GM10266 (cell line): ENCODE measurements around the gene AHNAK.

Experiments used
- DNase-seq: peaks from one replicate; pipeline ENCODE4 v3.0.0; 2012; ENCODE audit errors: extremely low spot score
- CTCF ChIP-seq: IDR thresholded peaks from 2 replicates; pipeline ENCODE4 v1.5.1; 2012; ENCODE audit warnings: mild to moderate bottlenecking, low read depth; ENCODE audit not compliant: control insufficient read depth, insufficient read depth; ENCODE audit errors: missing control alignments

AHNAK gene

GRCh38 chr11:62399878-62400266 is 146.7 kb downstream of the AHNAK start:
- no peak for DNase-seq
- no peak for TF ChIP-seq CTCF

DNA sequence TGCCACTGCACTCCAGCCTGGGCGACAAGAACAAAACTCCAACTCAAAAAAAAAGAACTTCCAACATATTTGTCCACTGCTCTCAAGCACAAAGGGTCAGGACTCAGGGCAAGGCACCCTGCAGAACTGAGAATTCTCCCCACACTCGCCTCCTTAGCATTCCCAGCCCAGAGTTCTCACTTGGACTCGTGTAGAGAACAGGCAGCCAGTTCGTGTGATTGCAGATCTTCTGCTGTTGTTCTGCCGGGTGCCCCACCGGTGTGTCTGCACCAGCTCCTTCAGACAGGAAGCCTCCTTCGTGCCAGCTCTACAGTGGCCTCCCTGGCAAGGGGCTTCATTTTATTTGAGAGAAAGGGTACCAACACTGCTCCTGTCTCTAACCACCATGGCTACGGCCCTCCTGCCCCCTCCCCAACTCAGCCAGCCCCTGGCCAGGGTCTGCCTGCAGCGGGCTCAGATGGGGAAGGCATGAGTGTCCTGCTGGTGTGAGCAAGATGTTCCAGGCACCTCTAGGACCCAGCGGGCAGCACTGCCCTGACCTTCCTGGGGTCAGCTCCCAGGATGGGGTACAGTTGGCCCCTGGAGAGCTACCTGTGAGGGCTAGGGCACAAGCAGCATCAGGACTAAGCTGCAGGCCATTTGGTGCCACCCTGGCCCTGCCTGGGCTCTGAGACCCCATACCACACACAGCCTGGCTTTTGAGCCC is 147.3 kb downstream of the AHNAK start:
- TF ChIP-seq CTCF: no peak

DNA sequence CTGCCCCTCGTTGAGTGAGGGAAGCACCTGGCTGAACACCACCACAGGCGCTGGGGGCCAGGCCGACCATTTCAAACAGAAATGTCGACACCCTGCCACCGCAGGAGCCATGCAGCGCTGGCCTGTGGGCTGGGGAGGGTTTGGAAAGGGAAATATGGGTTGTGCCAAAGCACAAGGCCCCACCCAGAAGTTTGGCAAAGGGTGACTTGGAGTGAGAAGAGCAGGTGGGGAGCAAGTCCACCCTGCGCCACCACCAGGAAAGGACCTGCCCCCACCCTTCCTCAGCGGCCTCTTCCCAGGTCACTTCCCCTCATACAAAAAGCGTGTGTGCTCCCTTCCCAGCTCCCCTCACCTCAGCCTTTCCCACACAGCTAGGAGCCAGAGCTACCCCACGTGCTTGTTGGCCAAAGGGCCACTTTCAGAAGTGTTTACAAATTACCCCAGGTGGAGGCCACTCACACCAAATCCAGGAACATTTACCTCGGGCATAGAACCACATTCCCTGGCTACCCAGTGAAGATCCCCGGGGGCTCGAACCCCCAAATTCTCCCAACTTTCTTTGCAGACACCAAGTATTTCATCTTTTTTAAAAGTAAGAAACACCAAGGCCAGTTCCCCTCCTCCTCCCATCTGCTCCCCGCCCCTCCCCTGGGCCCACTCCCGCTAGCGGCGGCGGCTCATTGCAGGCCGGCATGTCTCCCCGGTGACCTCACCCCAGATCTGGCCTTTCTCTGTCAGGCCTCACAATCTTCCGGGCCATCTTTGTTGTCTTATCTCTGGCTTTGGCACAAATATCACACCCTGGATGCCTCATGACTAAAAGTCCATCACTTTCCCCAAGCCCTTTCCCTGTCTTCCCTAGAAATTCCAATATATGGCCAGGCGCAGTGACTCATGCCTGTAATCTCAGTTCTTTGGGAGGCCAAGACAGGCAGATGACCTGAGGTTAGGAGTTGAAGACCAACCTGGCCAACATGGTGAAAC is 148.3 kb downstream of the AHNAK start:
- no peak for DNase-seq
- TF ChIP-seq CTCF: no peak

More for the DNA sequence above, 147.3 kb downstream of the AHNAK start:
- no peak for DNase-seq

- TF ChIP-seq CTCF: no peak
These were observed 150.6 kb downstream of the AHNAK start for GRCh38 chr11:62395885-62396551.

DNA sequence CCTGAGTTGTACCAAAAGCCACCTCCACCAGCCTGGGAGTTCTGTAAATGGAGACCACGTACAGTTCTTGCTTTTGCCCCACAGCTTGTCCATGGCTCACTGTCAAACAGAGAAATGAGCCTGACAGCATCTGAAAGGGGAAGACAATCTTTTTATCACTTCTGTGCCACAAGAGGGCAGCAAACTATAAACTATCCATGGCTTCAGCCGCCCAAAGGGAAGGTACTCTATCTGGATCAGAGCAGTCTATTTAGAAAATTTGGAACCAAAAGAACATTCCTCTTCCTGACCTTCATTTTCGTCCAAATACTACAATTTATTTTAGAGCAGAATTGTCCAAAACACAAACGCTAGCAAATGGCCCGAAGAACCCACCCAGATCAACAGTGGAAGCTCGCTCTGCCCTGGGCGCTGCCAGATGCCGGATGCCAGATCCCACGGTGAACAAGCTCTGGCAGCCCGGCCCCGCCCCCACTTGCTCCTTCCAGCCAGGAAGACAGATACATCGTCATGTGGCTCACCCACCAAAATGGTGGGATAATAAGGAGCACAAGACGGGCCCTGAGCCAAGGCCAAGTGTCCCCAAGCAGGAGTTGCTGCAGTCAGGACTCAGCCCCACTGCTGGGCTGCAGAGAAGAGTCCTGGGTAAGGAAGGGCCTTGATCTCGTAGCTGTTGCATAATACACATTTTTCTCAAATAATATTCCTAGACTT is 151.6 kb downstream of the AHNAK start:
- TF ChIP-seq CTCF: peak; percentile 73
- DNase-seq: peak; percentile 80

More at GRCh38 chr11:62395885-62396551, 150.6 kb downstream of the AHNAK start:
- no peak for DNase-seq

DNA sequence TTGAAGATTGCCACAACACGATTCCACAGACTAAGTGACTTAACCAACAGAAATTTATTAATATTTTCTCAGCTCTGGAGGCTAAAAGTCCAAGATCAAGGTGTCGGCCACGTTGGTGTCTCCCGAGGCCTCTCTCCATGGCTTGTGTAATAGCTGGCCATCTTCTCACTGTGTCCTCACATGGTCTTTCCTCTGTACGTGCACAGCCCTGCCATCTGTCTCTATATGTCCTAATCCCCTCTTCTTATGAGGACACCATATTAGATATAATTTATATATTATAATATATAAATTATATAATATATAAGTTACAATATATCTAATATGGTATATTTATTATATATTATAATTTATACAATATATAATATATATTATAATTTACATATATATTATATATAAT is 152.9 kb downstream of the AHNAK start:
- no peak for TF ChIP-seq CTCF

More for the DNA sequence above, 152.9 kb downstream of the AHNAK start:
- DNase-seq: no peak
